B cell (primary cell): Measurements from ENCODE around the gene FMO2. TPM values are rescaled to one million over a fixed set of nuclear protein-coding genes. Genes with fewer than 3 reads are reported as not detected.

Experiments
- ATAC-seq: fragments of 200-7000 bp; cut with Tn5 transposase; one replicate; pipeline ENCODE4 v1.10.0; 2021; ENCODE audit warnings: low read depth, mild to moderate bottlenecking, moderate number of reproducible peaks, moderate library complexity
- CTCF ChIA-PET: fragments of 350-600 bp; sonication (Branson Sonifier 250); formaldehyde crosslinking; loops from one replicate; lab custom pipeline; 2021; ENCODE audit warnings: antibody characterized with exemption, inconsistent platforms; lab: Charles Lee
- POLR2A ChIA-PET: fragments of 350-600 bp; sonication (Branson Sonifier 250); formaldehyde crosslinking; loops from one replicate; lab custom pipeline; 2021; ENCODE audit warnings: antibody characterized with exemption; lab: Charles Lee
- DNase-seq: peaks from one replicate; pipeline ENCODE4 v3.0.0; 2013
- H2AFZ ChIP-seq: 2 replicates; pipeline ENCODE4 v1.6.1; 2012; ENCODE audit warnings: mild to moderate bottlenecking, low read depth, low read length; ENCODE audit not compliant: insufficient read depth, poor library complexity, severe bottlenecking
- H3K27ac ChIP-seq, 2 donors: 1 replicate in 1 of 2; 2 replicates in 1 of 2; pipeline ENCODE4 v1.5.1; 2012 to 2013; ENCODE audit warnings: low read length in 2 of 2, mild to moderate bottlenecking in 2 of 2, moderate library complexity in 1 of 2
- H3K27me3 ChIP-seq, 4 experiments: fragments of 200-600 bp in 1 of 4; sonication (generic) in 1 of 4; replicated peaks in 1 of 4; 1 replicate in 2 of 4; 2 replicates in 2 of 4; pipeline versions ENCODE4 v1.6.1 to v1.7.0; 2013 to 2016; ENCODE audit warnings: low read length in 3 of 4, mild to moderate bottlenecking in 2 of 4, mixed read lengths in 1 of 4, moderate library complexity in 1 of 4; ENCODE audit not compliant: insufficient read depth in 4 of 4, control insufficient read depth in 3 of 4; ENCODE audit errors: control extremely low read depth in 1 of 4
- H3K36me3 ChIP-seq, 2 experiments: replicated peaks in 1 of 2; 1 replicate in 1 of 2; 2 replicates in 1 of 2; pipeline versions ENCODE4 v1.6.1 to v1.7.1; 2013; ENCODE audit warnings: low read length in 1 of 2; ENCODE audit not compliant: insufficient read depth in 2 of 2, control insufficient read depth in 1 of 2; ENCODE audit errors: control extremely low read depth in 1 of 2, extremely low read depth in 1 of 2
- H3K4me1 ChIP-seq, 2 donors: fragments of 200-600 bp in 1 of 2; sonication (generic) in 1 of 2; 1 replicate in 1 of 2; 2 replicates in 1 of 2; pipeline versions ENCODE4 v1.5.1 to v1.6.1; 2013 to 2017; ENCODE audit warnings: low read length in 2 of 2; ENCODE audit not compliant: control insufficient read depth in 2 of 2, insufficient read depth in 2 of 2
- H3K4me2 ChIP-seq: replicated peaks from 2 replicates; pipeline ENCODE3; 2012; ENCODE audit warnings: mild to moderate bottlenecking, low read depth, low read length; ENCODE audit not compliant: poor library complexity, severe bottlenecking
- H3K4me3 ChIP-seq, 5 experiments: fragments of 200-600 bp in 1 of 5; sonication (generic) in 1 of 5; 1 replicate in 3 of 5; 2 replicates in 2 of 5; pipeline versions ENCODE4 v1.5.1 to v1.7.0; 2011 to 2016; ENCODE audit warnings: low read length in 4 of 5, mild to moderate bottlenecking in 4 of 5, low read depth in 2 of 5, control low read depth in 1 of 5, moderate library complexity in 1 of 5; ENCODE audit not compliant: insufficient read depth in 1 of 5; ENCODE audit errors: control extremely low read depth in 1 of 5, extremely low read depth in 1 of 5
- H3K79me2 ChIP-seq: fragments of 200-600 bp; sonication (generic); one replicate; pipeline ENCODE4 v1.6.0; 2016; ENCODE audit warnings: low read length; ENCODE audit not compliant: control insufficient read depth, insufficient read depth
- H3K9ac ChIP-seq: fragments of 200-600 bp; sonication (generic); 2 replicates; pipeline ENCODE4 v1.6.1; 2017; ENCODE audit warnings: mild to moderate bottlenecking, low read length, moderate library complexity
- H3K9me3 ChIP-seq, 3 donors: one replicate each; pipeline versions ENCODE4 v1.6.1 to v1.7.1; 2013; ENCODE audit warnings: low read length in 2 of 3; ENCODE audit not compliant: control insufficient read depth in 2 of 3, insufficient read depth in 1 of 3; ENCODE audit errors: control extremely low read depth in 1 of 3
- H4K20me1 ChIP-seq: 2 replicates; pipeline ENCODE4 v1.6.0; 2012; ENCODE audit warnings: mild to moderate bottlenecking, low read length; ENCODE audit not compliant: insufficient read depth, control insufficient read depth, poor library complexity, severe bottlenecking
- H3K27ac Mint-ChIP-seq: one replicate; pipeline ENCODE4 v1.8.0; 2021; ENCODE audit warnings: mixed read lengths
- H3K27me3 Mint-ChIP-seq: one replicate; pipeline ENCODE4 v1.8.0; 2021; ENCODE audit warnings: mixed read lengths
- H3K4me1 Mint-ChIP-seq: one replicate; pipeline ENCODE4 v1.8.0; 2021; ENCODE audit warnings: mixed read lengths
- H3K4me3 Mint-ChIP-seq: one replicate; pipeline ENCODE4 v1.8.0; 2021; ENCODE audit warnings: mixed read lengths
- H3K9me3 Mint-ChIP-seq: one replicate; pipeline ENCODE4 v1.8.0; 2022; ENCODE audit warnings: mixed read lengths; ENCODE audit not compliant: insufficient read depth
- EZH2 ChIP-seq: IDR thresholded peaks from 2 replicates; pipeline ENCODE4 v1.6.1; 2012; ENCODE audit warnings: borderline replicate concordance, low read depth, mild to moderate bottlenecking, moderate library complexity, low read length; ENCODE audit not compliant: insufficient read depth, poor library complexity, severe bottlenecking
- WGBS: methylation state at CpG from one replicate; pipeline ENCODE4 v1.1.5; 2013; ENCODE audit warnings: missing lambda C conversion rate; ENCODE audit not compliant: insufficient coverage; 5-methylcytosine and 5-hydroxymethylcytosine counted together
- intact Hi-C: fragments of 100-400 bp; cut with micrococcal nuclease; formaldehyde crosslinking; loops from one replicate; pipeline ENCODE4 v1.10.0; 2022
- polyA plus RNA-seq: library from polyadenylated mRNA; depleted of rRNA; stranded (reverse); fragments of >200 nt; gene quantifications from 2 replicates; pipeline ENCODE4 v1.2.3, GENCODE V29; 2012
- total RNA-seq, 2 donors: library from RNA; stranded (reverse); fragments of 120-200 nt in 1 of 2; gene quantifications; 1 replicate in 1 of 2; 2 replicates in 1 of 2; pipeline versions ENCODE4 v1.2.3 to v1.2.4, GENCODE V29; 2013 to 2022
- TF ChIP-seq, protein P1 (sequence below): fragments of 200-600 bp; IDR thresholded peaks from one replicate; pipeline ENCODE4 v1.8.0; 2022; ENCODE audit warnings: antibody characterized with exemption, mild to moderate bottlenecking

The FMO2 gene
- total and polyA plus RNA-seq, 2 donors (not counting 1 experiment from before 2014, with no cell fraction given), result not detected

DNA sequence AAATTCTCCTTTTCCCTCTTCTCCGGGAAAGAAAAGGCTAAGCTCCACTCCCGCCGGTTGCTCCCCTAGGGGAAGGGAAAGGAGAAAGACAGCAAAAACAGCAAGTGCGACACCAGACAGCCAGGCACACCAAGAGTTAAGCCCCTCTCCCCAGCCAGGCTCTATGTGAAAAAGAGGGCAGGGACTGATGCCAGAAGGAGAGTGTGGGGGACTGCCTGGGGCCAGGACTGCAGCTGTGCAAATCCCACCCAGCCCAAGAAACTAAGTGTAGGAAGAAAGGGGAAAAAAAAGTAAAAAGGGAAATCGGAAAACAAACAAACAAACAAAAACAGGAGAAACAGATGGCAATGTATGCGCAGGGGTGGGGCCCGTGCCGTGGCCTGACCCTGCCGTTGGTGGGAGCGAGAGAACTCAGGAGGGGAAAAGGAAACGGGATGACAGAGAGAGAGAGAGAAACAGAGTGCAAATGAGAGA, 35.5 kb downstream of the FMO2 start:
- Histone ChIP-seq H3K27ac (no peak overlapping the region), H2AFZ (no peak overlapping the region), H3K9me3 (no peaks in the 10 kb centered on the region), H3K36me3 (no peaks in the 10 kb centered on the region), H3K79me2 (no peaks in the 10 kb centered on the region), H3K4me3 (no peak overlapping the region), H3K4me1 (no peaks in the 10 kb centered on the region), H3K9ac (no peak overlapping the region), H4K20me1 (no peaks in the 10 kb centered on the region), H3K4me2 (no peak overlapping the region), H3K27me3 (no peaks in the 10 kb centered on the region)
- POLR2A ChIA-PET, result no interaction called here
- H3K9me3 Mint-ChIP-seq, result no peaks in the 10 kb centered on the region
- H3K4me3 Mint-ChIP-seq, result no peak overlapping the region
- peaks cover 3% of the 10 kb centered on the region for H3K4me1 Mint-ChIP-seq
- WGBS, result 86% methylated on average over 3 of the region's 11 CpGs
- CTCF ChIA-PET, result no interaction called here
- intact Hi-C loops, result no loop called here
- peaks cover 12% of the 10 kb centered on the region for H3K27me3 Mint-ChIP-seq
- DNase-seq, result no peak
- no peak overlapping the region for H3K27ac Mint-ChIP-seq
- ATAC-seq, result no peak
- TF ChIP-seq, protein P1, sequence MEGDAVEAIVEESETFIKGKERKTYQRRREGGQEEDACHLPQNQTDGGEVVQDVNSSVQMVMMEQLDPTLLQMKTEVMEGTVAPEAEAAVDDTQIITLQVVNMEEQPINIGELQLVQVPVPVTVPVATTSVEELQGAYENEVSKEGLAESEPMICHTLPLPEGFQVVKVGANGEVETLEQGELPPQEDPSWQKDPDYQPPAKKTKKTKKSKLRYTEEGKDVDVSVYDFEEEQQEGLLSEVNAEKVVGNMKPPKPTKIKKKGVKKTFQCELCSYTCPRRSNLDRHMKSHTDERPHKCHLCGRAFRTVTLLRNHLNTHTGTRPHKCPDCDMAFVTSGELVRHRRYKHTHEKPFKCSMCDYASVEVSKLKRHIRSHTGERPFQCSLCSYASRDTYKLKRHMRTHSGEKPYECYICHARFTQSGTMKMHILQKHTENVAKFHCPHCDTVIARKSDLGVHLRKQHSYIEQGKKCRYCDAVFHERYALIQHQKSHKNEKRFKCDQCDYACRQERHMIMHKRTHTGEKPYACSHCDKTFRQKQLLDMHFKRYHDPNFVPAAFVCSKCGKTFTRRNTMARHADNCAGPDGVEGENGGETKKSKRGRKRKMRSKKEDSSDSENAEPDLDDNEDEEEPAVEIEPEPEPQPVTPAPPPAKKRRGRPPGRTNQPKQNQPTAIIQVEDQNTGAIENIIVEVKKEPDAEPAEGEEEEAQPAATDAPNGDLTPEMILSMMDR, result no peak
- TF ChIP-seq EZH2, result no peak

DNA sequence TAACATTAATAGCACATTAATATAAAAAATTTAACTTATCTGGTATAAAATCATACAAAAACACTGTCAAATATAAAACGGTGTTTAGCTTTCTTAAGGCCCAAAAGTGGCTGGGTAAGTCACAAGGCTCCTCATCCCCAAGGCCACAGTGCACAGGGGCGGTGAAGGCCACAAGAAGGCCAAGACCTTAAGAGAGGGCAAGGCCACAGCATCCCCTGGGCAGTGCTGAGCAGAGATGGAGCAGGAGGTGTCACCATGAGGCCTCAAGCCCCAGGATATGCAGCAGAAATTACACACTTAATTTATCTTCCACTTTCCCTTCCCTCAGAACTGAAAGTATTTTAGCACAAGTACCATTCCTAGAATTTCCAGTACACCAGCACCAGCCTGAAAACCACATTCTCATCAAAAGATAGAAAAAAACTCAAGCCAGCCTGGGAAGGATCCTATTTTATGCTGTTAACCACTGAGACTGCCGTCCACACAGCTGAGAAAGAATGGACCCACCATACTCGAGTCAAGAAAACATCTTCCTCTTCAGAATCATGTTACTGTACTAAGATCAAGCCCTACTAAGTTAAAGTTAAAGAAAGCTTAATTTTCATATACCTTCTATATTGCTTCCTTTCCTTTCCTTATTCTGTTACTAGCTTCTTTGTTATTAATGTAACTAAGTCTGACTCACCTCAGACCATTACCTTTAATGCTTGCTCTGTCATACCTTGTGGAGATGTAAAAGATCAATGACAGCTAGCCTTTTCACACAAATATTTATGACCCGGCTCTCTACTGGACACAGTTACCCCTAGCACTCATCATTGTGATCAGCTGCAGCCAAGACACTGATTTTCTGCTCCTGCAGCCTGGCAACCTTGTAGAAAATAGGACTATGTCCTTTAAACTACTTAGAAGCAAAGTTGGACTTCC, 36.8 kb downstream of the FMO2 start:
- Histone ChIP-seq H3K27me3 (no peaks in the 10 kb centered on the region), H4K20me1 (no peaks in the 10 kb centered on the region), H3K4me2 (no peak overlapping the region), H3K4me1 (no peaks in the 10 kb centered on the region), H3K9ac (no peak overlapping the region), H3K4me3 (no peak overlapping the region), H3K36me3 (no peaks in the 10 kb centered on the region), H2AFZ (no peak overlapping the region), H3K79me2 (no peaks in the 10 kb centered on the region), H3K27ac (no peak overlapping the region), H3K9me3 (no peaks in the 10 kb centered on the region)
- no peak for ATAC-seq
- TF ChIP-seq, protein P1, result no peak
- TF ChIP-seq EZH2, result no peak
- CTCF ChIA-PET, result no interaction called here
- Mint-ChIP-seq H3K4me3 (no peak overlapping the region), H3K9me3 (no peaks in the 10 kb centered on the region), H3K4me1 (peaks cover 3% of the 10 kb centered on the region), H3K27me3 (peaks cover 7% of the 10 kb centered on the region), H3K27ac (no peak overlapping the region)
- POLR2A ChIA-PET, result no interaction called here
- WGBS, result 38% methylated on average over 1 of the region's 5 CpGs
- DNase-seq, result no peak
- intact Hi-C loops, result no loop called here
